ENCODE data around the gene RAP1GAP.

DNA sequence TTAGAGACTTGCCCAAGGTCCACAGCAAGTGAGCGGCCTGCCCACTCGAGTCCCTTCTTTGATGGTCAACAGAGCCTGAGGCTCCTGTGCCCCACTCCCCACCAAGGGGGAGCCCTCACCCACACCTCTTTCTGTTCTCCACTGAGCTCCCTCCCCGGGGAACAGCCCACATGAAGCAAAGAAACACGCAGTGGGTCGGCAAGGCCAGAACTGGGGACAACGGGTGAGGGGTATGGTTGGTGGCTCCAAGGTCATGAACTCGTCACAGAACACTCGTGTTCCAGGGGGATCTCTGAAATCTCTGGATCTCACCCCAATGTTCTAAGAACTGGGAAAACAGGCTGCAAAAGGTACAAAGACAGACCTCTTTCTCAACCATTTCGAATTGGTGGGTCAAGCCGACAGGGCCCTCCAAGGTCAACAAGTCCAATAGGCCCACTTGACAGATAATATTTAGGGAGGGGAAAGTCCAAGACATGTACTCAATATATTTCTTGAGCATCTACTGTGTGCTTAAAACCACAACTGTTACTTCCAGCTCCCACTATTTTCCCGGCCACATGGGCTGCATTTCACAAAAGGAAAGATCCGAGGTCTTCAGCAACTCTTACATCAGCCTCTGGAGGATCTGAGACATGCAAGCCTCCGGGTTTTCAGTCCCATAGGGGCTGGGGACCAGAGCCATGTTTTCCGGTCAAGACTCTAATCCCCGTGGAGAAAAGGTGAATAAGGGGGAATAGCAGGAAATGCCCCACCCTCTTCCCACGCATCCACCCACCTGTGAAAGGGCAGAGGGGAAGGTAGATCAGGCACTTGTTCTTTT, 1.1 kb upstream of the RAP1GAP start:
- TF ChIP-seq, protein P1, sequence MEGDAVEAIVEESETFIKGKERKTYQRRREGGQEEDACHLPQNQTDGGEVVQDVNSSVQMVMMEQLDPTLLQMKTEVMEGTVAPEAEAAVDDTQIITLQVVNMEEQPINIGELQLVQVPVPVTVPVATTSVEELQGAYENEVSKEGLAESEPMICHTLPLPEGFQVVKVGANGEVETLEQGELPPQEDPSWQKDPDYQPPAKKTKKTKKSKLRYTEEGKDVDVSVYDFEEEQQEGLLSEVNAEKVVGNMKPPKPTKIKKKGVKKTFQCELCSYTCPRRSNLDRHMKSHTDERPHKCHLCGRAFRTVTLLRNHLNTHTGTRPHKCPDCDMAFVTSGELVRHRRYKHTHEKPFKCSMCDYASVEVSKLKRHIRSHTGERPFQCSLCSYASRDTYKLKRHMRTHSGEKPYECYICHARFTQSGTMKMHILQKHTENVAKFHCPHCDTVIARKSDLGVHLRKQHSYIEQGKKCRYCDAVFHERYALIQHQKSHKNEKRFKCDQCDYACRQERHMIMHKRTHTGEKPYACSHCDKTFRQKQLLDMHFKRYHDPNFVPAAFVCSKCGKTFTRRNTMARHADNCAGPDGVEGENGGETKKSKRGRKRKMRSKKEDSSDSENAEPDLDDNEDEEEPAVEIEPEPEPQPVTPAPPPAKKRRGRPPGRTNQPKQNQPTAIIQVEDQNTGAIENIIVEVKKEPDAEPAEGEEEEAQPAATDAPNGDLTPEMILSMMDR (IDR thresholded peaks at IDR 0.05), result no peak
- TF ChIP-seq POLR2A (IDR thresholded peaks at IDR 0.05), result no peak
- TF ChIP-seq EP300 (IDR thresholded peaks at IDR 0.05; ENCODE audit: low read depth), result no peak
- TF ChIP-seq POLR2AphosphoS5 (IDR thresholded peaks at IDR 0.05), result no peak

All from transverse colon (tissue), 4 donors.